A549 (cell line): ENCODE data around the gene TMEM231. TPM values are rescaled to one million over a fixed set of nuclear protein-coding genes. Genes with fewer than 3 reads are reported as not detected.

Experiments
- ATAC-seq, 2 experiments: fragments of 200-7000 bp in 1 of 2; fragments of >200 bp in 1 of 2; cut with Nextera tagmentation in 1 of 2; cut with Tn5 transposase in 1 of 2; 3 replicates each; pipeline versions ENCODE4 v1.8.0 to v1.9.1; 2018 to 2020; ENCODE audit warnings: mild to moderate bottlenecking in 1 of 2, moderate library complexity in 1 of 2
- CTCF ChIA-PET: fragments of 300-600 bp; sonication (Branson Sonifier 250); formaldehyde crosslinking; extraction: SDS; loops from one replicate; lab custom pipeline; 2021; ENCODE audit warnings: antibody characterized with exemption, inconsistent platforms; lab: Yijun Ruan, JAX
- POLR2A ChIA-PET: fragments of 350-600 bp; formaldehyde crosslinking; extraction: SDS; loops from one replicate; lab custom pipeline; 2021; ENCODE audit warnings: antibody characterized with exemption, inconsistent platforms; lab: Yijun Ruan, JAX
- DNase-seq, 2 experiments: peaks; one replicate each; pipeline versions ENCODE4 v3.0.0 to v3.0.0-alpha.2; 2011 to 2016; ENCODE audit warnings: low read depth in 1 of 2, low spot score in 1 of 2
- FAIRE-seq: peaks from 2 replicates; lab custom pipeline; 2011; peaks lifted over from hg19 to GRCh38; lab: Jason Lieb, UNC
- H3K27ac ChIP-seq, 2 experiments: fragments of >200 bp; sonication (Bioruptor Twin); formaldehyde crosslinking; 3 replicates each; pipeline ENCODE4 v1.5.1; 2016 to 2017
- H3K4me1 ChIP-seq: fragments of >200 bp; sonication (Bioruptor Twin); formaldehyde crosslinking; 3 replicates; pipeline ENCODE4 v1.6.1; 2016
- H3K4me2 ChIP-seq: fragments of >200 bp; sonication (Bioruptor Twin); formaldehyde crosslinking; 3 replicates; pipeline ENCODE4 v1.6.1; 2016
- H3K4me3 ChIP-seq: fragments of >200 bp; sonication (Bioruptor Twin); formaldehyde crosslinking; 3 replicates; pipeline ENCODE4 v1.5.1; 2016
- H3K9me3 ChIP-seq: fragments of >200 bp; sonication (Bioruptor Twin); formaldehyde crosslinking; 3 replicates; pipeline ENCODE4 v1.6.1; 2016
- BCL3 ChIP-seq: fragments of >200 bp; sonication (Bioruptor Twin); formaldehyde crosslinking; IDR thresholded peaks from 3 replicates; pipeline ENCODE4 v1.6.1; 2016
- CBX2 ChIP-seq: fragments of 200-600 bp; sonication (generic); IDR thresholded peaks from 2 replicates; pipeline ENCODE4 v1.6.1; 2016; ENCODE audit warnings: low read depth, mild to moderate bottlenecking, borderline replicate concordance
- CBX8 ChIP-seq: fragments of 200-600 bp; sonication (generic); IDR thresholded peaks from 2 replicates; pipeline ENCODE4 v1.6.1; 2016
- CEBPB ChIP-seq, 2 experiments: fragments of >200 bp in 1 of 2; sonication (Bioruptor Twin) in 1 of 2; formaldehyde crosslinking in 1 of 2; IDR thresholded peaks; 2 replicates each; pipeline ENCODE4 v1.6.1; 2012 to 2016
- CTCF ChIP-seq: fragments of >200 bp; sonication (Bioruptor Twin); formaldehyde crosslinking; IDR thresholded peaks from 3 replicates; pipeline ENCODE4 v1.5.1; 2016
- EHMT2 ChIP-seq: fragments of 200-600 bp; sonication (generic); IDR thresholded peaks from 2 replicates; pipeline ENCODE4 v1.6.1; 2016; ENCODE audit warnings: antibody characterized with exemption, low read depth, mild to moderate bottlenecking, moderate library complexity
- EP300 ChIP-seq, 2 experiments: fragments of >200 bp; sonication (Bioruptor Twin); formaldehyde crosslinking; IDR thresholded peaks; 2 replicates in 1 of 2; 3 replicates in 1 of 2; pipeline ENCODE4 v1.6.1; 2016 to 2017
- ESRRA ChIP-seq: fragments of 150-350 bp; IDR thresholded peaks from 2 replicates; pipeline ENCODE4 v1.6.1; 2014; ENCODE audit warnings: mild to moderate bottlenecking, low read length, borderline replicate concordance
- GATA3 ChIP-seq: IDR thresholded peaks from 2 replicates; pipeline ENCODE4 v1.6.1; 2012; ENCODE audit warnings: borderline replicate concordance
- HOXB5 ChIP-seq: fragments of 250-450 bp; sonication (Bioruptor Pico); IDR thresholded peaks from 2 replicates; pipeline ENCODE4 v1.5.0; 2020; ENCODE audit warnings: mild to moderate bottlenecking, moderate library complexity
- JUN ChIP-seq, 2 experiments: fragments of >200 bp; sonication (Bioruptor Twin); formaldehyde crosslinking; IDR thresholded peaks; 2 replicates in 1 of 2; 3 replicates in 1 of 2; pipeline ENCODE4 v1.6.1; 2016 to 2017
- MAZ ChIP-seq: fragments of 150-350 bp; IDR thresholded peaks from 2 replicates; pipeline ENCODE4 v1.6.1; 2014; ENCODE audit warnings: antibody characterized with exemption, low read depth, low read length, borderline replicate concordance
- NPAS2 ChIP-seq: fragments of 250-450 bp; sonication (Bioruptor Pico); IDR thresholded peaks from 2 replicates; pipeline ENCODE4 v1.8.0; 2022; ENCODE audit warnings: mild to moderate bottlenecking, moderate library complexity, borderline replicate concordance
- RCOR1 ChIP-seq: fragments of 150-350 bp; IDR thresholded peaks from 2 replicates; pipeline ENCODE4 v1.6.1; 2014; ENCODE audit warnings: antibody characterized with exemption, low read length, low read depth
- TP53 ChIP-seq: fragments of 250-450 bp; sonication (Bioruptor Pico); IDR thresholded peaks from 2 replicates; pipeline ENCODE4 v1.5.0; 2021; ENCODE audit warnings: mild to moderate bottlenecking, moderate library complexity
- USF2 ChIP-seq: fragments of 450-650 bp; IDR thresholded peaks from 2 replicates; pipeline ENCODE4 v1.6.1; 2014; ENCODE audit warnings: antibody characterized with exemption
- WGBS: methylation state at CpG from one replicate; pipeline ENCODE4 v1.1.6; 2017; ENCODE audit errors: missing lambda C conversion rate; 5-methylcytosine and 5-hydroxymethylcytosine counted together
- polyA plus RNA-seq, 4 experiments: library from polyadenylated mRNA; depleted of rRNA in 3 of 4; stranded (reverse); fragments of >200 nt; fragmentation: RNase III in 1 of 4; extraction: RNeasy Plus Mini Kit Qiagen cat#74134 plus additional on column Dnase treatment in 1 of 4; gene quantifications; 2 replicates in 3 of 4; 3 replicates in 1 of 4; pipeline ENCODE4 v1.2.3, GENCODE V29; 2011 to 2017

The TMEM231 gene
- polyA plus RNA-seq, 2 of the 4 experiments (the other 2 are of a cell fraction): 5.3 to 11.4 TPM

GRCh38 chr16:75578725-75579124, 22.7 kb upstream of the TMEM231 start:
- CTCF ChIA-PET: interaction anchor here (1.1 to 1.3 kb wide), 3 partner anchors 10 to 43 kb away, joined by 3 read pairs; no protein-coding TSS in a partner anchor
- FAIRE-seq: no peak
- 90% methylated on average over 2 of the region's 2 CpGs for WGBS
- no peak overlapping the region for H3K4me2 ChIP-seq
- TF ChIP-seq BCL3: no peak
- no peak for TF ChIP-seq USF2
- POLR2A ChIA-PET: no interaction called here
- DNase-seq: no peak
- H3K4me1 ChIP-seq: no peaks in the 10 kb centered on the region
- no peak for ATAC-seq
- no peak overlapping the region for H3K4me3 ChIP-seq
- H3K27ac ChIP-seq: no peak overlapping the region
- H3K9me3 ChIP-seq: no peaks in the 10 kb centered on the region

- no peak overlapping the region for H3K27ac ChIP-seq
- H3K4me3 ChIP-seq: no peak overlapping the region
- no peak overlapping the region for H3K4me2 ChIP-seq
- ChIA-PET POLR2A (no interaction called here), CTCF (interaction anchor here (1.2 kb wide), 1 partner anchor 23 kb away, joined by 3 read pairs; no protein-coding TSS in a partner anchor)
- DNase-seq: no peak
- H3K4me1 ChIP-seq: no peaks in the 10 kb centered on the region
- TF ChIP-seq ESRRA: no peak
- TF ChIP-seq, all 56 proteins: peak for 0
- FAIRE-seq (no peak), ATAC-seq (no peak)
- 83% methylated on average over 7 of the region's 7 CpGs for WGBS
- H3K9me3 ChIP-seq: no peaks in the 10 kb centered on the region
These were observed 22.2 kb upstream of the TMEM231 start for GRCh38 chr16:75578212-75578611.

GRCh38 chr16:75576384-75576811, 20.3 kb upstream of the TMEM231 start:
- FAIRE-seq (no peak), DNase-seq (no peak), ATAC-seq (no peak)
- ChIA-PET CTCF (interaction anchor here (1.1 to 1.8 kb wide), 3 partner anchors 59 to 111 kb away, joined by 3 to 5 read pairs (median 3); no protein-coding TSS in a partner anchor), POLR2A (no interaction called here)
- no peak overlapping the region for H3K27ac ChIP-seq
- no peaks in the 10 kb centered on the region for H3K4me1 ChIP-seq
- no peaks in the 10 kb centered on the region for H3K9me3 ChIP-seq
- WGBS: 86% methylated on average over 3 of the region's 3 CpGs
- H3K4me2 ChIP-seq: no peak overlapping the region
- H3K4me3 ChIP-seq: no peak overlapping the region
- no peak for TF ChIP-seq MAZ
- no peak for TF ChIP-seq GATA3
- TF ChIP-seq CEBPB (IDR thresholded peaks at IDR 0.05): no peak
- no peak for TF ChIP-seq EHMT2
- TF ChIP-seq CBX2: no peak

GRCh38 chr16:75575958-75576357, 19.9 kb upstream of the TMEM231 start:
- CTCF ChIA-PET: interaction anchor here (1.1 to 1.8 kb wide), 3 partner anchors 59 to 111 kb away, joined by 3 to 5 read pairs (median 3); no protein-coding TSS in a partner anchor
- ATAC-seq: no peak
- POLR2A ChIA-PET: no interaction called here
- WGBS: 90% methylated on average over 3 of the region's 3 CpGs
- H3K4me2 ChIP-seq: no peak overlapping the region
- TF ChIP-seq TP53: no peak
- no peak for TF ChIP-seq USF2
- no peak for TF ChIP-seq RCOR1
- TF ChIP-seq CTCF: no peak
- TF ChIP-seq HOXB5 (CRISPR knock-in tag): no peak
- TF ChIP-seq EP300 (IDR thresholded peaks at IDR 0.05): no peak
- TF ChIP-seq CBX8: no peak
- no peak for TF ChIP-seq NPAS2 (CRISPR knock-in tag)
- no peak for TF ChIP-seq CEBPB (IDR thresholded peaks at IDR 0.05)
- no peak for TF ChIP-seq JUN (IDR thresholded peaks at IDR 0.05)
- H3K4me1 ChIP-seq: no peaks in the 10 kb centered on the region
- no peak for DNase-seq
- no peaks in the 10 kb centered on the region for H3K9me3 ChIP-seq
- no peak overlapping the region for H3K27ac ChIP-seq
- no peak overlapping the region for H3K4me3 ChIP-seq
- FAIRE-seq: no peak
